ENCODE measurements around the gene CDH23. TPM values are rescaled to one million over a fixed set of nuclear protein-coding genes. Genes with fewer than 3 reads are reported as not detected.

CDH23 gene
- total RNA-seq, 2 donors from 2014 or later, result 3.9 to 74.8 TPM

DNA sequence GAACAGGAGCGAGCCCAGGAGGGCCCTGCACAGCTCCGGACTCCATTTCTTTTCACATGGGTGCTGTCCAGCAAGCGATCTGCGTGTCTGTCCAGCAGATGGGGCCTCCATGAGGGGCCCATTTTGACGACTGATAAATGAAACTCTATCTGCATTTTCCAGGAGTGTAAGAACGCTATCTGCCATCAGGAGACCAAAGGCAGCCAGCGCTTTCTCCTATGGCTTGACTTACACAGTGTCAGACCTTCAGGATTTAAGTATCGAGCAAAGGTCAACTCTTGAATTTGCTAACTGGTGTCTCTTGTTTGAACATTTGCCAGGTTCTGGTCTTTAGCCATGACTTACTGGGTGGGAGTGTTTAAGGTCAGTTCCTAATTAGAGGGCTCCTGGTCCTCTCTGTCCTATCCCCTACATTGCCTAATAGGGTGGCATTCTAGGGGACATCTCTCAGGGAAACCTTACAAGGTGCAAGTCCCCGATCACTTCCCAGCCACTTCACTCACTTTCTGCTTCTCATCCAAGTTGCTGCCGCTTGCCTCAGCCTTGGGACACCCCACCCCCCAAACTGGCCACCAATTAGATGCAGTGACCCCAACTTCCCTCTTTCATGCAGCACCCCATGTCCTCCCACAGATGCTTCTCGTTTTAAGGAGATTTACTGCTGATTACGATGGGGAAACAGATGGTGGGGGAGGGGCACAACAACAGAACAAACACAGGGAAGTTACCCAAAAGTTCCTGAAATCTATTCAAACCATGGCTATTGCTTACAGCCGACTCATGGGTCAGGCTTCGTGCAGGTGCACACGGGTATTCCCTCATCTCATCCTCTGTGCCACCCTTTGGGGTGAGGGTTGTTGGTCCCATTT, 356.6 kb downstream of the CDH23 start:
- H3K27ac ChIP-seq, result no peak overlapping the region
- no peaks in the 10 kb centered on the region for H3K4me1 ChIP-seq (replicated peaks)
- H3K36me3 ChIP-seq, result no peaks in the 10 kb centered on the region
- no peak overlapping the region for H3K4me3 ChIP-seq
- no peaks in the 10 kb centered on the region for H3K27me3 ChIP-seq (replicated peaks; ENCODE audit: insufficient read depth)
- TF ChIP-seq POLR2AphosphoS5 (IDR thresholded peaks at IDR 0.05), result no peak
- no peak for TF ChIP-seq POLR2A (IDR thresholded peaks at IDR 0.05)
- DNase-seq (ENCODE audit: low spot score), result no peak
- WGBS, result 76% methylated on average over 15 of the region's 15 CpGs
- H3K9me3 ChIP-seq, result no peaks in the 10 kb centered on the region
- intact Hi-C loops (cut with DNase I), result no loop called here

GRCh38 chr10:71753960-71754505, 357.3 kb downstream of the CDH23 start:
- intact Hi-C loops (cut with DNase I), result no loop called here
- no peak for TF ChIP-seq POLR2AphosphoS5 (IDR thresholded peaks at IDR 0.05)
- TF ChIP-seq POLR2A (IDR thresholded peaks at IDR 0.05), result no peak
- no peak for TF ChIP-seq CTCF (IDR thresholded peaks at IDR 0.05)
- H3K9me3 ChIP-seq, result no peaks in the 10 kb centered on the region
- H3K4me1 ChIP-seq (replicated peaks), result no peaks in the 10 kb centered on the region
- no peaks in the 10 kb centered on the region for H3K27me3 ChIP-seq (replicated peaks; ENCODE audit: insufficient read depth)
- H3K4me3 ChIP-seq, result no peak overlapping the region
- no peak for DNase-seq (ENCODE audit: low spot score)
- peak overlapping the region in 1 of 2 donors; percentile 15 for H3K27ac ChIP-seq
- H3K36me3 ChIP-seq, result no peaks in the 10 kb centered on the region
- WGBS, result 48% methylated on average over 8 of the region's 8 CpGs

DNA sequence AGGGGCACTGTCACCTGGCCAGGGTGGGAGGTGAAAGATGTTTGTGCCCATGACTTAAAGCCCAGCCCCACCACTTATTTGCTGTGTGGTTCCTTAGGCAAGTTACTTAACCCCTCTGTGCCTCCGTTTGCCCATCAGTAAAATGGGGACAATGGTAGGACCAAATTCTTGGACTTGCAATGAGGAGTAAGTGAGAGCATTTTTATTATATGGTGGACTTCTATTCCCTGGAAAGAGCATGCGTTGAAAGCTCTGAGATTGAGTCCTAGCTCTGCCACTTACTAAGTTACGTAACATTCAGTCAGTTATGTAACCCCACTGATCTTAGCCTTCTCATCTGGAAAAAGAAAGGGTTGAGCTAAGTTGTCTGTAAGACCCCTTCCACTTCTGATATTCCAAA, 357.8 kb downstream of the CDH23 start:
- no peaks in the 10 kb centered on the region for H3K36me3 ChIP-seq
- H3K27ac ChIP-seq, result no peak overlapping the region
- intact Hi-C loops (cut with DNase I), result no loop called here
- H3K9me3 ChIP-seq, result no peaks in the 10 kb centered on the region
- TF ChIP-seq POLR2AphosphoS5 (IDR thresholded peaks at IDR 0.05) (no peak), POLR2A (IDR thresholded peaks at IDR 0.05) (no peak), CTCF (IDR thresholded peaks at IDR 0.05) (no peak)
- no peaks in the 10 kb centered on the region for H3K4me1 ChIP-seq (replicated peaks)
- no peaks in the 10 kb centered on the region for H3K27me3 ChIP-seq (replicated peaks; ENCODE audit: insufficient read depth)
- no peak overlapping the region for H3K4me3 ChIP-seq
- no peak for DNase-seq (ENCODE audit: low spot score)
- 94% methylated on average over 3 of the region's 3 CpGs for WGBS

GRCh38 chr10:71755179-71755879, 358.6 kb downstream of the CDH23 start:
- WGBS, result 90% methylated on average over 16 of the region's 16 CpGs
- H3K9me3 ChIP-seq, result no peaks in the 10 kb centered on the region
- H3K27me3 ChIP-seq (replicated peaks; ENCODE audit: insufficient read depth), result no peaks in the 10 kb centered on the region
- intact Hi-C loops (cut with DNase I), result no loop called here
- peak overlapping the region in 1 of 2 donors; percentile 12 for H3K27ac ChIP-seq
- no peak for DNase-seq (ENCODE audit: low spot score)
- H3K4me1 ChIP-seq (replicated peaks), result no peaks in the 10 kb centered on the region
- TF ChIP-seq CTCF (IDR thresholded peaks at IDR 0.05) (no peak), POLR2AphosphoS5 (IDR thresholded peaks at IDR 0.05) (no peak), POLR2A (IDR thresholded peaks at IDR 0.05) (no peak)
- no peaks in the 10 kb centered on the region for H3K36me3 ChIP-seq
- no peak overlapping the region for H3K4me3 ChIP-seq
